IMR-90 (cell line): ENCODE results near the gene FAM161A. TPM values are rescaled to one million over a fixed set of nuclear protein-coding genes. Genes with fewer than 3 reads are reported as not detected.

Source experiments
- ATAC-seq: fragments of 200-7000 bp; cut with Tn5 transposase; 2 replicates; pipeline ENCODE4 v1.9.1; 2020; ENCODE audit warnings: low read depth, mild to moderate bottlenecking, moderate library complexity
- BruUV-seq: library from RNA; stranded (reverse); fragments of 400-500 nt; replicated peaks from 2 replicates; lab custom pipeline; 2021; lab: Mats Ljungman, UMichigan
- CTCF ChIA-PET: fragments of 300-600 bp; formaldehyde crosslinking; extraction: SDS; loops from one replicate; lab custom pipeline; 2021; ENCODE audit warnings: antibody characterized with exemption; lab: Yijun Ruan, JAX
- POLR2A ChIA-PET: fragments of 300-600 bp; sonication (Branson Sonifier 250); formaldehyde crosslinking; loops from one replicate; lab custom pipeline; 2022; ENCODE audit warnings: antibody characterized with exemption; ENCODE audit not compliant: unreplicated experiment; lab: Charles Lee
- DNase-seq: peaks from one replicate; pipeline ENCODE4 v3.0.0; 2013
- H2AFZ ChIP-seq: replicated peaks from 2 replicates; pipeline ENCODE3; 2013; ENCODE audit warnings: low read length, mild to moderate bottlenecking; ENCODE audit not compliant: poor library complexity
- H2AK5ac ChIP-seq: 2 replicates; pipeline ENCODE4 v1.6.1; 2013; ENCODE audit warnings: low read depth, low read length, inconsistent platforms
- H2AK9ac ChIP-seq: replicated peaks from 2 replicates; pipeline ENCODE3; 2013; ENCODE audit warnings: mild to moderate bottlenecking, low read depth, low read length, moderate library complexity; ENCODE audit not compliant: poor library complexity
- H2BK120ac ChIP-seq: 2 replicates; pipeline ENCODE4 v1.6.1; 2013; ENCODE audit warnings: low read depth, low read length, inconsistent platforms
- H2BK15ac ChIP-seq: 3 replicates; pipeline ENCODE4 v1.6.1; 2013; ENCODE audit warnings: low read depth, low read length, inconsistent platforms
- H2BK20ac ChIP-seq: 2 replicates; pipeline ENCODE4 v1.6.1; 2013; ENCODE audit warnings: low read depth, mild to moderate bottlenecking, inconsistent platforms, low read length, moderate library complexity
- H2BK5ac ChIP-seq: 2 replicates; pipeline ENCODE4 v1.6.1; 2013; ENCODE audit warnings: mild to moderate bottlenecking, low read depth, low read length, inconsistent platforms; ENCODE audit not compliant: poor library complexity, severe bottlenecking
- H3K14ac ChIP-seq: replicated peaks from 2 replicates; pipeline ENCODE4 v1.6.1; 2013; ENCODE audit warnings: low read depth, low read length, inconsistent platforms
- H3K18ac ChIP-seq: 2 replicates; pipeline ENCODE4 v1.6.1; 2013; ENCODE audit warnings: low read depth, low read length, control low read depth
- H3K23ac ChIP-seq: 2 replicates; pipeline ENCODE4 v1.6.1; 2013; ENCODE audit warnings: low read depth, low read length, inconsistent platforms
- H3K27ac ChIP-seq: 2 replicates; pipeline ENCODE4 v1.5.1; 2013; ENCODE audit warnings: mild to moderate bottlenecking, control low read depth, low read length; ENCODE audit not compliant: insufficient read depth
- H3K27me3 ChIP-seq: 2 replicates; pipeline ENCODE4 v1.6.1; 2013; ENCODE audit warnings: low read length; ENCODE audit not compliant: control insufficient read depth, insufficient read depth
- H3K36me3 ChIP-seq: 2 replicates; pipeline ENCODE4 v1.6.1; 2013; ENCODE audit warnings: low read length, mixed read lengths; ENCODE audit not compliant: control insufficient read depth, insufficient read depth
- H3K4ac ChIP-seq: 2 replicates; pipeline ENCODE4 v1.6.1; 2013; ENCODE audit warnings: low read depth, low read length, inconsistent platforms
- H3K4me1 ChIP-seq: 2 replicates; pipeline ENCODE4 v1.6.1; 2013; ENCODE audit warnings: low read length, mixed read lengths; ENCODE audit not compliant: control insufficient read depth, insufficient read depth
- H3K4me2 ChIP-seq: 2 replicates; pipeline ENCODE4 v1.6.1; 2013; ENCODE audit warnings: low read depth, mild to moderate bottlenecking, control low read depth, low read length, moderate library complexity
- H3K4me3 ChIP-seq: 2 replicates; pipeline ENCODE4 v1.5.1; 2013; ENCODE audit warnings: low read depth, mild to moderate bottlenecking, control low read depth, low read length, moderate library complexity; ENCODE audit not compliant: insufficient read depth
- H3K56ac ChIP-seq: 2 replicates; pipeline ENCODE4 v1.6.1; 2013; ENCODE audit warnings: low read length, inconsistent platforms; ENCODE audit not compliant: insufficient read depth; ENCODE audit errors: extremely low read depth
- H3K79me1 ChIP-seq, 2 experiments: 2 replicates each; pipeline ENCODE4 v1.6.1; 2013; ENCODE audit warnings: low read length in 2 of 2, inconsistent platforms in 1 of 2, low read depth in 1 of 2
- H3K9ac ChIP-seq: 2 replicates; pipeline ENCODE4 v1.6.1; 2013; ENCODE audit warnings: low read depth, low read length, control low read depth
- H3K9me1 ChIP-seq: 2 replicates; pipeline ENCODE4 v1.6.1; 2013; ENCODE audit warnings: low read length, inconsistent platforms; ENCODE audit not compliant: insufficient read depth
- H3K9me3 ChIP-seq: 2 replicates; pipeline ENCODE4 v1.6.1; 2013; ENCODE audit warnings: low read length; ENCODE audit not compliant: control insufficient read depth, insufficient read depth
- H4K20me1 ChIP-seq: 2 replicates; pipeline ENCODE4 v1.6.1; 2013; ENCODE audit warnings: low read length, inconsistent platforms; ENCODE audit not compliant: insufficient read depth
- H4K5ac ChIP-seq: 2 replicates; pipeline ENCODE4 v1.6.1; 2013; ENCODE audit warnings: mild to moderate bottlenecking, low read depth, low read length, control low read depth
- H4K8ac ChIP-seq, 2 experiments: 2 replicates each; pipeline ENCODE4 v1.6.1; 2013; ENCODE audit warnings: low read depth in 2 of 2, low read length in 2 of 2, control low read depth in 1 of 2, inconsistent platforms in 1 of 2
- H4K91ac ChIP-seq: 2 replicates; pipeline ENCODE4 v1.6.1; 2013; ENCODE audit warnings: low read depth, low read length, inconsistent platforms; ENCODE audit not compliant: insufficient read depth
- CEBPB ChIP-seq: IDR thresholded peaks from 2 replicates; pipeline ENCODE4 v1.6.1; 2012; ENCODE audit warnings: low read depth, low read length, improper control_type of control experiment
- MAZ ChIP-seq: IDR thresholded peaks from 2 replicates; pipeline ENCODE4 v1.6.1; 2012; ENCODE audit warnings: low read depth, mild to moderate bottlenecking, low read length, improper control_type of control experiment, moderate library complexity, borderline replicate concordance
- RFX5 ChIP-seq: IDR thresholded peaks from 2 replicates; pipeline ENCODE4 v1.8.0; 2012; ENCODE audit warnings: low read depth, mild to moderate bottlenecking, low read length, moderate library complexity
- WGBS, 2 experiments: methylation state at CpG; one replicate each; pipeline versions ENCODE4 v1.1.5 to v1.1.7; 2013; ENCODE audit warnings: missing lambda C conversion rate in 2 of 2; ENCODE audit not compliant: insufficient read length in 1 of 2; ENCODE audit errors: extremely low coverage in 2 of 2; 5-methylcytosine and 5-hydroxymethylcytosine counted together
- dilution Hi-C: fragments of 300-500 bp; cut with HindIII; formaldehyde crosslinking; loops from one replicate; pipeline ENCODE4 v1.14.3; 2018; ENCODE audit warnings: low sequenced_read_pairs; ENCODE audit not compliant: unreplicated experiment
- in situ Hi-C: fragments of 300-500 bp; cut with MboI; formaldehyde crosslinking; loops from 3 replicates; pipeline ENCODE4 v1.14.3; 2019; ENCODE audit warnings: low sequenced_read_pairs, inconsistent platforms, mixed read lengths
- intact Hi-C: fragments of 100-400 bp; cut with micrococcal nuclease; formaldehyde crosslinking; loops from 2 replicates; pipeline ENCODE4 v1.10.0; 2022
- polyA plus RNA-seq, 3 experiments: library from polyadenylated mRNA; depleted of rRNA; stranded (reverse); fragments of >200 nt; gene quantifications; 2 replicates each; pipeline ENCODE4 v1.2.3, GENCODE V29; 2012; ENCODE audit warnings: low replicate concordance in 1 of 3
- total RNA-seq: library from RNA; depleted of rRNA; stranded (reverse); fragments of >200 nt; gene quantifications from 2 replicates; pipeline ENCODE4 v1.2.3, GENCODE V29; 2012

Gene FAM161A
- total and polyA plus RNA-seq, 2 of the 4 experiments (the other 2 are of a cell fraction), result 0.80 to 1.3 TPM

DNA sequence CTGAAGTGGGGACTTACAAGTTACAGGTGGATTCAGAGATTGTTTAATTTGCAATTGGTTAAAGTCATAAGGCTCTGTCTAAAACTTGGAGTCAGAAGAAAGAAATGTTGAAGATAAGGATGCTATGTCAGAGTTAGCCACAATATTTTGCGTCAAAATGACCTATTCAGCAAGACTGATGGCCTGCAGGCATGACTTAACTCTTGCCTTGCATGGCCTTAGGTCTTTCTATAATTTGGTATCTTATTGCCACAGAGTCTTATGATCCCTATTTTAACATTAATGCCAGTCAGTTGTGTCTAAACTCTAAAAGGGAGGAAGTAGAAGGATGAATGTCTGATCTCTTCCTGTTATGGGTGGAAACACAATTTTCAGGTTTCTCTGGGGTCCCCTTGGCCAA, 46.4 kb upstream of the FAM161A start:
- Histone ChIP-seq H3K9me1 (peaks cover 3% of the 10 kb centered on the region; the same call in 1 of the 2 replicates), H3K23ac (no peak overlapping the region), H2BK20ac (no peak overlapping the region), H4K20me1 (no peaks in the 10 kb centered on the region), H4K5ac (no peak overlapping the region), H3K4me2 (no peak overlapping the region), H2BK5ac (no peak overlapping the region), H3K4ac (no peak overlapping the region), H3K4me3 (no peak overlapping the region), H3K79me1 (peaks cover 0 to 3% of the 10 kb centered on the region in 2 experiments; a peak in 2 of 4 replicates), H3K4me1 (no peaks in the 10 kb centered on the region), H3K27ac (no peak overlapping the region), H3K56ac (no peak overlapping the region), H2BK120ac (no peak overlapping the region), H2AFZ (no peak overlapping the region), H3K9me3 (no peaks in the 10 kb centered on the region), H3K36me3 (no peaks in the 10 kb centered on the region), H3K14ac (no peak overlapping the region), H3K18ac (no peak overlapping the region), H2BK15ac (no peak overlapping the region), H4K8ac (no peak overlapping the region), H2AK9ac (no peak overlapping the region), H3K9ac (no peak overlapping the region), H3K27me3 (no peaks in the 10 kb centered on the region), H4K91ac (no peak overlapping the region), H2AK5ac (no peak overlapping the region)
- dilution Hi-C loops (no loop called here), in situ Hi-C loops (no loop called here), intact Hi-C loops (no loop called here)
- POLR2A ChIA-PET, result no interaction called here
- BruUV-seq, result no TSS peak
- TF ChIP-seq MAZ (no peak), RFX5 (no peak), CEBPB (0 out of 2 replicates have a peak, but pooled peaks have one; percentile 4)
- CTCF ChIA-PET, result no interaction called here
- no peak for ATAC-seq
- WGBS, 2 experiments, result no CpG with 5 or more reads among the region's 1 CpG
- DNase-seq, result peak; percentile 38
